Measurements from ENCODE around the gene NHERF2. TPM values are rescaled to one million over a fixed set of nuclear protein-coding genes. Genes with fewer than 3 reads are reported as not detected.

Gene NHERF2
- total RNA-seq, 4 donors from 2014 or later, result 45.3 to 130 (median 88.3) TPM

GRCh38 chr16:2086812-2087747, 60.4 kb downstream of the NHERF2 start:
- peak overlapping the region in 1 of 4 donors; percentile 46 for H3K27ac ChIP-seq (replicated peaks in 1 of 4)
- no peaks in the 10 kb centered on the region for H3K27me3 ChIP-seq
- intact Hi-C loops (cut with DNase I), result no loop called here
- peaks cover 23 to 98% (median 96%) of the 10 kb centered on the region in 4 donors for H3K36me3 ChIP-seq
- no peak for TF ChIP-seq CTCF (IDR thresholded peaks at IDR 0.05)
- TF ChIP-seq POLR2AphosphoS5 (IDR thresholded peaks at IDR 0.05), result peak in 1 of 2 donors; percentile 10
- H3K4me3 ChIP-seq, result no peak overlapping the region
- no peaks in the 10 kb centered on the region for H3K9me3 ChIP-seq
- H3K4me1 ChIP-seq, result peaks cover 8 to 48% (median 28%) of the 10 kb centered on the region in 4 donors
- DNase-seq (ENCODE audit: extremely low spot score), result no peak
- WGBS, result 90% methylated on average over 12 of the region's 30 CpGs

- TF ChIP-seq CTCF (IDR thresholded peaks at IDR 0.05) (no peak), POLR2A (IDR thresholded peaks at IDR 0.05; ENCODE audit: low read depth) (no peak), POLR2AphosphoS5 (IDR thresholded peaks at IDR 0.05) (no peak), EP300 (IDR thresholded peaks at IDR 0.05) (no peak)
- Histone ChIP-seq H3K36me3 (peaks cover 30 to 99% (median 96%) of the 10 kb centered on the region in 4 donors), H3K27me3 (no peaks in the 10 kb centered on the region), H3K27ac (replicated peaks in 1 of 4) (no peak overlapping the region), H3K4me3 (no peak overlapping the region), H3K4me1 (peaks cover 0 to 48% (median 28%) of the 10 kb centered on the region in 4 donors), H3K9me3 (no peaks in the 10 kb centered on the region)
- no peak for DNase-seq (ENCODE audit: extremely low spot score)
- 83% methylated on average over 18 of the region's 41 CpGs for WGBS
- intact Hi-C loops (cut with DNase I), result no loop called here
Observed at GRCh38 chr16:2087748-2088631, 61.3 kb downstream of the NHERF2 start.

Small RNAs within 50 kb of the gene (small RNA-seq; reads per million reads assigned to genes)
- gene RN7SL219P, result 0 reads per million in 3 donors

Other genes starting within 250 kb of the NHERF2 start
- gene SPSB3, start 244.3 kb upstream of the NHERF2 start, total RNA-seq, result 100 to 1,000 TPM in 1 of 4 donors, 10 to 100 TPM in 3; 69.1 to 101 (median 78.6) TPM
- 10 to 100 TPM; 82.7 to 93.8 (median 87.6) TPM for gene NUBP2, start 243.9 kb upstream of the NHERF2 start, total RNA-seq
- under 1 TPM in 2 of 4 donors, not detected in 2; 0.45 to 0.75 TPM for gene IGFALS, start 233.2 kb upstream of the NHERF2 start, total RNA-seq
- 100 to 1,000 TPM; 148 to 264 (median 180) TPM for gene HAGH, start 200.1 kb upstream of the NHERF2 start, total RNA-seq
- 10 to 100 TPM; 20.4 to 43.2 (median 39.5) TPM for gene FAHD1, start 199.7 kb upstream of the NHERF2 start, total RNA-seq
- not detected for gene MEIOB, start 154.7 kb upstream of the NHERF2 start, total RNA-seq
- gene HS3ST6, start 108.5 kb upstream of the NHERF2 start, total RNA-seq, result not detected
- gene MSRB1, start 83.7 kb upstream of the NHERF2 start, total RNA-seq, result 10 to 100 TPM; 46.0 to 78.7 (median 53.1) TPM
- gene RPL3L, start 72.2 kb upstream of the NHERF2 start, total RNA-seq, result not detected
- gene NDUFB10, start 67.4 kb upstream of the NHERF2 start, total RNA-seq, result 100 to 1,000 TPM; 249 to 381 (median 295) TPM
- gene RPS2, start 62.1 kb upstream of the NHERF2 start, total RNA-seq, result 1,000 to 10,000 TPM; 1,144 to 2,342 (median 1,414) TPM
- not detected for gene RNF151, start 60.0 kb upstream of the NHERF2 start, total RNA-seq
- 10 to 100 TPM; 27.0 to 42.9 (median 36.9) TPM for gene TBL3, start 54.8 kb upstream of the NHERF2 start, total RNA-seq
- gene NOXO1, start 45.4 kb upstream of the NHERF2 start, total RNA-seq, result under 1 TPM in 1 of 4 donors, not detected in 3; 0.52 TPM
- 10 to 100 TPM; 14.1 to 38.5 (median 23.7) TPM for gene GFER, start 42.7 kb upstream of the NHERF2 start, total RNA-seq
- 1 to 10 TPM; 2.1 to 5.6 (median 3.3) TPM for gene SYNGR3, start 36.9 kb upstream of the NHERF2 start, total RNA-seq
- gene ZNF598, start 17.1 kb upstream of the NHERF2 start, total RNA-seq, result 10 to 100 TPM; 23.3 to 46.5 (median 34.9) TPM
- gene NPW, start 7.1 kb upstream of the NHERF2 start, total RNA-seq, result not detected
- 10 to 100 TPM; 11.8 to 25.2 (median 18.9) TPM for gene NTHL1, start 20.9 kb downstream of the NHERF2 start, total RNA-seq
- 10 to 100 TPM; 41.3 to 71.7 (median 52.0) TPM for gene TSC2, start 21.1 kb downstream of the NHERF2 start, total RNA-seq
- 100 to 1,000 TPM; 297 to 459 (median 366) TPM for gene PKD1, start 109.0 kb downstream of the NHERF2 start, total RNA-seq
- gene RAB26, start 121.7 kb downstream of the NHERF2 start, total RNA-seq, result not detected
- gene TRAF7, start 128.9 kb downstream of the NHERF2 start, total RNA-seq, result 10 to 100 TPM; 42.6 to 64.5 (median 54.3) TPM
- under 1 TPM; under 0.01 to 0.32 (median 0.09) TPM for gene CASKIN1, start 169.7 kb downstream of the NHERF2 start, total RNA-seq
- 10 to 100 TPM; 23.7 to 62.8 (median 36.3) TPM for gene MLST8, start 178.6 kb downstream of the NHERF2 start, total RNA-seq
- gene BRICD5, start 184.0 kb downstream of the NHERF2 start, total RNA-seq, result 1 to 10 TPM; 1.2 to 6.8 (median 5.7) TPM
- gene PGP, start 187.9 kb downstream of the NHERF2 start, total RNA-seq, result 10 to 100 TPM in 3 of 4 donors, 1 to 10 TPM in 1; 8.9 to 20.0 (median 13.7) TPM
- 10 to 100 TPM; 19.1 to 39.7 (median 28.5) TPM for gene E4F1, start 196.7 kb downstream of the NHERF2 start, total RNA-seq
- under 1 TPM; 0.50 to 0.86 (median 0.67) TPM for gene DNASE1L2, start 209.5 kb downstream of the NHERF2 start, total RNA-seq
- gene ECI1, start 224.7 kb downstream of the NHERF2 start, total RNA-seq, result 100 to 1,000 TPM in 1 of 4 donors, 10 to 100 TPM in 3; 51.9 to 115 (median 86.6) TPM
- gene RNPS1, start 241.2 kb downstream of the NHERF2 start, total RNA-seq, result 100 to 1,000 TPM; 114 to 179 (median 151) TPM

Measured in esophagus muscularis mucosa (tissue), 4 donors.